HG03378 (cell line): ENCODE measurements around the gene LRRC56.

Experiments used
- ATAC-seq: cut with Tn5 transposase; IDR thresholded peaks from one replicate; pipeline ENCODE4 v1.9.1; 2021; ENCODE audit warnings: mild to moderate bottlenecking, moderate library complexity; ENCODE audit not compliant: unreplicated experiment

The LRRC56 gene

GRCh38 chr11:557328-558132 lies 20.2 kb downstream of the LRRC56 start:
- ATAC-seq: no peak

GRCh38 chr11:558503-558902 lies 21.2 kb downstream of the LRRC56 start:
- no peak for ATAC-seq

- no peak for ATAC-seq
Measured at GRCh38 chr11:559020-559620, 21.8 kb downstream of the LRRC56 start.

GRCh38 chr11:559712-560304 lies 22.5 kb downstream of the LRRC56 start:
- ATAC-seq: no peak

- ATAC-seq: no peak
Measured at GRCh38 chr11:560305-561147, 23.2 kb downstream of the LRRC56 start, which contains the start of the genes LMNTD2 and RASSF7. TSS of gene LMNTD2 (minus strand) at chr11:560738. CDS start at chr11:560716, 22 bp downstream. TSS of gene RASSF7 (plus strand) at chr11:560970. CDS start at chr11:561769, 799 bp downstream.

- no peak for ATAC-seq
Measured at GRCh38 chr11:561148-562003, 24.0 kb downstream of the LRRC56 start.

- no peak for ATAC-seq
Measured at GRCh38 chr11:562046-562645, 24.8 kb downstream of the LRRC56 start.

- ATAC-seq: no peak
Measured at GRCh38 chr11:563066-563811, 25.9 kb downstream of the LRRC56 start.

GRCh38 chr11:563812-564578 lies 26.7 kb downstream of the LRRC56 start:
- ATAC-seq: no peak

- ATAC-seq: no peak
Measured at GRCh38 chr11:565921-566509, 28.7 kb downstream of the LRRC56 start.

GRCh38 chr11:567011-567628 lies 29.8 kb downstream of the LRRC56 start:
- no peak for ATAC-seq

- ATAC-seq: no peak
Measured at GRCh38 chr11:567629-568292, 30.4 kb downstream of the LRRC56 start.

- ATAC-seq: peak; percentile 68
Measured at GRCh38 chr11:568306-569157, 31.2 kb downstream of the LRRC56 start.

- ATAC-seq: no peak
Measured at GRCh38 chr11:569158-569885, 32.0 kb downstream of the LRRC56 start.

GRCh38 chr11:571802-572185 lies 34.5 kb downstream of the LRRC56 start:
- ATAC-seq: no peak
